ENCODE data around the gene RHOC.
A peak's percentile ranks its signal among the peaks of the same experiment; 100 is the strongest.

Gene RHOC

GRCh38 chr1:112717263-112717873 lies 10.4 kb upstream of the RHOC start:
- DNase-seq = no peak

DNA sequence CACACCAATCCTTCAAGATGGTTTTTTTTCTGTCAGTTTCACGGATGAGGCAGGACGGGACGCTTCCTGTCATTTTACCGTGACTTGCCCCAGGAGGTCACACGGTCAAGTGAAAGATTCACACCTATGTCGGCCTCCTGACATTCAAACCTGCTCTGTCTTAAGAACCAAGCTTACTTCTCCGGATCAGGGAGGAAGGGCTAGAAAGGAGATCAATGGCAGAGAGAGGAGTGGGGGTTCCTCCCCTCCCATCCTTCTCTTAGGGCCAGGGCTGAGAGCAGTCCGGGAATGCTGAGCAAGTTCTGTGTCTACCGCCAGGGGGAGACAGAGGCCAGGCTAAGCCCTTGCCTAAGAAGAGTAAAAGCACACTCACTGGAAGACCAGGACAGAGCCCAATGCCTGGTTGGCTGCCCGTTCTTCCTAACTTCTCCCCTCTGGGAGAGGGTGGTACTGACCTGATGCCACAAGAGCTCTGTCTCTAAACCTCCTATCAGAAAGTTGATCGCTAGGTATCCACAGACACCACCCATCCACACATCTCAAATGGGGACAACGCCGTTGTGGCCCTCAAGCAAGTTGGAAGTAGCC lies 9.3 kb upstream of the RHOC start:
- peak; percentile 79 for DNase-seq

- DNase-seq = peak; percentile 81
Measured at GRCh38 chr1:112715264-112716053, 8.5 kb upstream of the RHOC start, which contains the start of gene PPM1J. Gene PPM1J, minus strand, starts transcription at chr1:112715332. Its CDS starts 31 bp downstream, at chr1:112715301.

DNA sequence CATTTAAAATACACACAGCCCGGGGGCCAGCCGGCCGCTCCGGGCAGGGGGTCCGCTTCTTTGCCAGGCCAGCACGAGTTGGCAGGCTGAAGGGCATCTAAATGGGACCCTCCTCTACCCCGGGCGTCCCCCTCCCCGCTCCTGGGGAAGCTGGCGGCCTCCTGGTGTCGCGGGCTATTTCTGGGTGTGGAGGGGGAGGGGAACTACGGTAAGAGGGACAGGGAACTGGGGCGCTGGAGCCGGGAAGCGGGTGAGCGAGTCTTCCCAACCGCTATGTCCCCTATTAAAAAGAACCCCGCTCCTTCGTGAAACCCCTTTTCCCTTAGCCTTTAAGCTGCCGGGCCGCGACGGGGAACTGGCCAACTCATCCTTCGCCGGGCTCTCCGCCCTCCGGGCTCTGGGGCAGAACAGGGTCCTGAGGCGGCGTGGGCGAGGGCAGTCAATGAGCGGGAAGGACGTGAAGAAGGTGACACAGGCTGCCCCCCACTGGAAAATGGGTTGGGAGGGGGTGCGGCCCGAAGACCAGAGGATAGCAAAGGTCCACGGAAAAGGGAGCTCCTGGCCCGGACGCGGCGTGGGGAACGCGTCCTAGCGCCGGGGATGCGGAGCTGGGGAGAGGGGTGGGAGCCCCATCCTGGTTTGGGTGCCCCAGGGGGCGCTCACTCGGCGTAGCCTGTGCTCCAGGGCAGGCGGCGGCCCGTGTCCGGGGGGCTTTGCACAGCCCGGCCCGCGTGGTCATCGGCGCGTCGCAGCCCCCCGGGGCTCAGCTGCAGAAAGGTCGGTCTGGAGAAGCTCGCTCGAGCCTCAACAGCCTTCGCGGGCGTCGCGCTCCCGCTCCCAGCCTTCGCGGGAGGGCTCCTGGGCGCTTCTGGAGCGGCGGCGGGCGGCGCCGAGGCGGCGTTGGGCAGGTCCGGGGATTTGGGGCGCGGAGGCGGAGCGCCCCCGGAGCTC lies 7.7 kb upstream of the RHOC start:
- DNase-seq = no peak

- no peak for DNase-seq
Measured at GRCh38 chr1:112713466-112714312, 6.8 kb upstream of the RHOC start.

DNA sequence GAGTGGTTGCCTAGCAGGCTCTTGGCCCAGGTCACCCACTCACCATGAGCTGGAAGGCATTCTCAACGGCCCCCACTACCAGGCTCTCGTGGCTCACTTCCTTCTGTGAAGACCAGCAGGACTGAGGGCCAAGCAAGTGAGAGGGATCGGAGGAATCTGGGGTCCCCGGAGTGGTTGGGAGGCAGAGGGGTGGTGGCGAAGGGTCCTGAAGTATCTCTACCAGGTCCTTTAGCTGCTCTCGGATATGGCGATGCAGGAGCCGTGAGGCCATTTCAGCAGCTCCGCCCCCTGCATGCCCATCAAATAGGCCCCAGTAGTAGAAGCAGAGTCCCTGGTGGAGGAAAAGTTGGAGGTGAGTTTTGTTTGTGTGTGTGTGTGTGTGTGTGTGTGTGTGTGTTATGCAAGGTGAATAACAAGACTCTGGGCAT lies 5.8 kb upstream of the RHOC start:
- DNase-seq = no peak

DNA sequence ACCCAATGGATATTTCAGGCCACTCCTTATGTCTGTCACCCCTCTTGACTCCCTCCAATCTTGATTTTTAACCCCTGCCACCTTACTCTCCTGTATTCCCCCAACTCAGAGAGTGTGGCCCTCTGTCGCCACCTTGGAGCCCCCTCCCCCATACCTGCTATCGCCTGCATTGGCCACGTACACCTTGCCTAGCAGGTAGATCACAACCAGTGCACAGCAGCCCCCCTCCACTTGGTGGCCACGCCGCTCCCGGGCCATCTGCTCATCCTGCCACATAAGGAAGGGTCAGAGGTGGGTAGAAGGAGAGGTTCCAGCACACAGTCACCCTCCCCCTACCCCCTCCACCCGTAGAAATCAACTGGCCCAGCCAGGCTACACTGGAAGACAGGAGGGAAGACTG lies 5.3 kb upstream of the RHOC start:
- DNase-seq = no peak

DNA sequence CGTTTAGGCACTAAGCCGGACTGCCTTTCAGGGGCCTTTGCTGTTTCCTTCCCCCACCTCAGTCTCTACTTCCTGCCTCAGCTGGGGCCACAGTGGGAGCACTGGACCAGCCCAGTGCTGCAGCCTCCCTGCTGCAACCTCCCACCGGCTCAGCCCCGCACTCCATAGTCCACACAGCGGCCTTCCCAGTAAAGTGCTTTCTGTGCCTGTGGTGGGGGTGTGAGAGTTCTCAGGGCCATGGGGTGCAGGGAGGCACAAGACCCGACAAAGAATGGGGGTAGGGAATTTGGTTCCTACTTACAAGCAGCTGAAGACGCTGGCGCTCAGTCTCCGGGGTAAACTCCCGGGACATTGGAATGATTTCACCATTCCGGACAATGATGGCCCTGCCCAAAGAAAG lies 4.7 kb upstream of the RHOC start:
- DNase-seq = no peak

DNA sequence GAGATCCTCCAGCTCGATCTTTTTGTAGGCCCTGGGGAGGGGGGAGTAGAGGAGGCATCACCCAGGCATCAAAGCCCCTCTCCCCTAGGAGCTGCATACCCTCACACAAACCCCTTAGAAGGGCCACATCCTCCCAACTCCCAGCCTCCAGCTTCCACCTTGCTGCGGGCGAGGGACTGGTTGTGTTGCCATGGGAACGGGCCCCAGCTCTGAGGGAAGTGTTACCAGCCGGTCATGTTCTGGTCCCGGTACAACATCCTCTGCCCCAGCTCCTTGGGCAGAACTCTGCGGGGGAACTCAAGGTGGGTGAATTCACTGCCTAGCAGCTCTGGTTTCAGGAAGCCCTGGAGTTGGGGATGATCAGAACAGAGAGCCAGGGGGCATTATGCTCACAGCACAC lies 4.1 kb upstream of the RHOC start:
- DNase-seq = no peak

GRCh38 chr1:112710586-112710985 lies 3.7 kb upstream of the RHOC start:
- no peak for DNase-seq

DNA sequence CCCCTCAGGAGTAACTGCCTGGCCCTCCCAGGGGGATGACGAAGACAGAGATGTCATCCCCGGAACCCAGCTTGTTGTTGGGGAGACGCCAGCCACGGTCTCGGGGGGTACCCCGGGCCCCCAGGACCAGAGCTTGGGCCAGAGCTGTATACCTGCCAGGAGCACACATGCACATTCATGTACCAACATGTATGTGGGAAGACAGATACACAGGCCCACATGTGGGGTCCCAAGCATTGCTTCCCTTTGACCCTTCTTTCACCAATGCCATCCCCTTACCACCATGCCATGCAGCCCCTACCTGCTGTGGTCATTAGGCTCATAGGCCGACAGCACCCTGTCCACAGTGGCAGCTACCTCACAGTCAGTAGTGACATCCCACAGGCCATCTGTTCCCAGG lies 3.2 kb upstream of the RHOC start:
- no peak for DNase-seq

DNA sequence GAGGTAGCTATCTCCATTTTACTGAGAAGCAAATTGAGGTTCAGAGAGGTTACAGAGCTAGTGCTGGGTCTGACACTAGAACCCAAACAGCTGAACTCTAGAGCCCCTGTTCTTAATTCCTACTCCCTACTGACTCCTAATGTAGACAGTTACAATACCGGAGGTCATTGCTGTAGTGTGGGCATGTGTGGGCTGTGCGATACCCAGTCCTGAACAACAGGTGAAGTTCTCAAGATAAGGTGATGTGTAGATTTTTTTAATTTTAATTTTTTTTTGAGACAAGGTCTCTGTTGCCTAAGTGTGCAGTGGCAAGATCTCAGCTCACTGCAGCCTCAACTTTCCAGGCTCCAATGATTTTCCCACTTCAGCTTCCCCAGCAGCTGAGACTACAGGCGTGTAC lies 1.6 kb upstream of the RHOC start:
- DNase-seq = no peak

DNA sequence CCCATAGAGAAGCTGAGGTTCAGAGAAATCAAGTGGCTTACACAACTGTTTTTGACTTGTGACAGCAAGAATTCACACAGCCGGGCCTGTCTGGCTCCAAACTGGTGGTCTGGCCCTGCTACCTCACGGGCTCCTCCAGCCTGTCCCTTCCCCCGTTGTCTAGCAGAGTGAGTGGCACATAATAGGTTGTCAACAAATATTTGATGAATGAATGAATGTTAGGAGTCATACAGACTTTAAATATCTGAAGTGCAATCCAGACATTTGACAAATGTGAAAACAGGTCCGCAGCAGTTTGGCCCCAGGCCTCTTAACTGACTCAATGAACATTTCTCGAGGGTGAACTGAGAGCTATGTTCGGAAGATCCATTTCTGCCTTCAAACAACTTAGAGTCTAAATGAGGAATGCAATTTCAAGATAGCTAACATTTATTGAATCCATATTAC lies 1.1 kb upstream of the RHOC start:
- DNase-seq = no peak

- DNase-seq = peak; percentile 83
Measured at GRCh38 chr1:112707221-112708001, 484 bp upstream of the RHOC start.

- DNase-seq = peak; percentile 75
Measured at GRCh38 chr1:112704934-112705627, 1.8 kb downstream of the RHOC start.

DNA sequence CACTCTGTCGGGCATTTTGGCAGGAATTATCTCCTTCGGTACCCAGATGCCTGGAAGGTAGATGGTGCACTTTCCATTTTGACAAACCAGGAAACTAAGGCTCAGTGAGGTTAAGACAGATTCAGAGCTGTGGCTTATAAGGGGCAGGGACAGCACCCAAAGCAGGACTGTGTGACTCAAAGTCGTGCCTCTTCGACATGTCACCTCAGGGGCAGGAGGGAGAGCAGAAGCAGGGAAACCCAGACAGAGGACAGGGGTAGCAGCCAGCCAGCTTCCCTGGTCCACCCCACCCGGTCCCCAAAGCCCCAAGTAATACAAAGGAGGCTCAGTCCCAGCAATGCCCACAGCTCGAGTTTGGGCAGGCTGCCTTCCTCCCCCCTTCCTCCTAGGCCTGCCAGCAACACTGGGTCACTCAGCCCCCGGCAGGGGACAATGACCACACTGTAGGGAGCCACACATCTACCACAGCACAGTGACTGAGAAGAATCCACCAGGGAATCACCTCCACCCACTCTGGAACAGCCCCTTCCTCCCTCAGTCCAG lies 2.5 kb downstream of the RHOC start:
- DNase-seq = no peak

- no peak for DNase-seq
Measured at GRCh38 chr1:112703706-112704105, 3.2 kb downstream of the RHOC start.

- DNase-seq = no peak
Measured at GRCh38 chr1:112702420-112703261, 4.3 kb downstream of the RHOC start.

- no peak for DNase-seq
Measured at GRCh38 chr1:112702067-112702395, 4.9 kb downstream of the RHOC start.
